Neuron (in vitro differentiated cells): ENCODE results near the gene CUL7.
A peak's percentile ranks its signal among the peaks of the same experiment; 100 is the strongest.

Experiments used
- H2AFZ ChIP-seq: one replicate; pipeline ENCODE4 v1.6.1; 2013; ENCODE audit warnings: low read depth, mild to moderate bottlenecking, inconsistent platforms, low read length, moderate library complexity
- H3K27me3 ChIP-seq: one replicate; pipeline ENCODE4 v1.6.1; 2013; ENCODE audit warnings: low read length; ENCODE audit not compliant: insufficient read depth
- H3K36me3 ChIP-seq: one replicate; pipeline ENCODE4 v1.6.1; 2013; ENCODE audit warnings: low read length; ENCODE audit not compliant: insufficient read depth
- H3K4me1 ChIP-seq: one replicate; pipeline ENCODE4 v1.6.1; 2013; ENCODE audit warnings: low read length; ENCODE audit not compliant: insufficient read depth
- H3K4me3 ChIP-seq: 2 replicates; pipeline ENCODE4 v1.5.1; 2013; ENCODE audit warnings: mild to moderate bottlenecking, low read length, moderate library complexity
- H3K9me3 ChIP-seq: one replicate; pipeline ENCODE4 v1.6.1; 2013; ENCODE audit warnings: low read length

The CUL7 gene

DNA sequence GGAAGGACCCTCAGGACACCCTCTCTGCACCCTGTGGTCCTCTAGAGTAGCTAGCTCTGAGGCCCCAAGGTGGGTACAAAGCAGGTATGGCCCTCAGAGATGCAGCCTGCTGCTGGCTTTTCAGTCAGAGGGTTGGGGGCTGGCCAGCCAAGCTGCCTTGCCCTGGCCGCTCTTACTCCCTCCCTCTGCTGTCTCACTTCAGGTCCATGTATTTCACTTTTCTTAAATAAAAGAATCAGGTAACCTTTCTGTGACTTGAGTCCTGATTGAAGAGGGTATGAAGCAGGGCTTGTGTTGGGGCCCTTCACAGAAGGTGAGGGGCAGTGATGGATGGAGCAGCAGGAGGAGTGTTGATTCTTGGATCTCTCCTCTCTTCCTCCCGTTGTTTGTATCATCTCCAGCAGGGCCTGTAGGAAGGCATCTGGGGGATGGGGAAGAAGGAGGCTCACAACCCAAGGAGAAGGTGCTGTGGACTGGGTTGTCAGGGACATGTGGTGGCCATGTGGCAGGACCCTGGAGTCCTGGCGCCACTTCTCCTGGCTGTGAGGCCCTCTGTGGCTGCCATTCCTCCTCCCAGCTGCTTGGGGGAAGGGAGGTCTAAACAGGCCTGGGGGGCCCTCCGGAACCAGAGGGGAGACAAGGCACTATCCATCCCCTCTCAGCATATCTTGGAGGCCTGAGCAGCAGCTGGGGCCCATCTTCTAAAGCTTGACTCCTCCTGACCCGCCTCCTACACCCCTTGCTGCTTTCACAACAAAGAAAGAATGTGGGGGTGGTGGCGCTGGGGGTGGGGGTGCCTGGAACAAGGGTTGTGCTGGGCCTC is 21.4 kb upstream of the CUL7 start:
- Histone ChIP-seq H3K4me3 (peak overlapping the region; percentile 55), H3K36me3 (peaks cover 11% of the 10 kb centered on the region), H3K27me3 (no peaks in the 10 kb centered on the region)

DNA sequence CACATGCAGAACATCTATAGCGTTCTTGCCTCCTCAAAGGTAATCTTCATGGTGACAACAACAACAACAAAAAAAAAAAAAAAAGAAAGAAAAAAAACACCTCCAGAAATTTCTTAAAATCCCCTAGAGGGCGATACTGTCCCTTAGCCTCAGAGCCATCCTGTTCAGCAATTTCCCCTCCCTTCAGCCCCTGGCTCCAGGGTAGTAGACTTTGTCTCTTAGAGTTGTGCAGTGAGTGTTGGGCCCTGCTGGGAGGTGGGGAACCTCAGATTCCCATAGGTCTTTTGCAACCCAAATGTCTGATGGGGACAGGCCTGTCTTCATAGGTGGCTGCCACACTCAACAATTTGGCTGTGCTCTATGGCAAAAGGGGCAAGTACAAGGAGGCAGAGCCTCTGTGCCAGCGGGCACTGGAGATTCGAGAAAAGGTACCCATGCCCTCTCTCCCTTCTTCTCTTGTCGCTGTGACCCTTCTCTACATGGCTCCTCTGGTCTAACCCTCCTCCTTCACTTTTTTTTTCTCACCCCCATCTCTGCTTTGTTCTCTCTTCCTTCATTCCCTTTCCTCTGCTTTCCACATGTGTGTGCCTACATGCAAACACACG is 16.5 kb upstream of the CUL7 start:
- H3K4me1 ChIP-seq = peaks cover 3% of the 10 kb centered on the region
- H3K36me3 ChIP-seq = peaks cover 20% of the 10 kb centered on the region
- no peak overlapping the region for H2AFZ ChIP-seq
- no peaks in the 10 kb centered on the region for H3K27me3 ChIP-seq
- H3K4me3 ChIP-seq = no peak overlapping the region
- no peaks in the 10 kb centered on the region for H3K9me3 ChIP-seq

More for the DNA sequence above, 21.4 kb upstream of the CUL7 start:
- Histone ChIP-seq H3K4me1 (peaks cover 24% of the 10 kb centered on the region), H3K9me3 (no peaks in the 10 kb centered on the region), H2AFZ (no peak overlapping the region)

GRCh38 chr6:43062818-43063217 is 9.2 kb upstream of the CUL7 start:
- Histone ChIP-seq H3K27me3 (no peaks in the 10 kb centered on the region), H3K4me3 (no peak overlapping the region), H3K36me3 (peaks cover 18% of the 10 kb centered on the region), H3K4me1 (peaks cover 16% of the 10 kb centered on the region), H3K9me3 (no peaks in the 10 kb centered on the region), H2AFZ (no peak overlapping the region)

- H3K27me3 ChIP-seq = no peaks in the 10 kb centered on the region
- no peak overlapping the region for H2AFZ ChIP-seq
- H3K36me3 ChIP-seq = peaks cover 21% of the 10 kb centered on the region
- no peaks in the 10 kb centered on the region for H3K9me3 ChIP-seq
- H3K4me3 ChIP-seq = no peak overlapping the region
- H3K4me1 ChIP-seq = peaks cover 16% of the 10 kb centered on the region
Observed at GRCh38 chr6:43061861-43062260, 8.2 kb upstream of the CUL7 start.

DNA sequence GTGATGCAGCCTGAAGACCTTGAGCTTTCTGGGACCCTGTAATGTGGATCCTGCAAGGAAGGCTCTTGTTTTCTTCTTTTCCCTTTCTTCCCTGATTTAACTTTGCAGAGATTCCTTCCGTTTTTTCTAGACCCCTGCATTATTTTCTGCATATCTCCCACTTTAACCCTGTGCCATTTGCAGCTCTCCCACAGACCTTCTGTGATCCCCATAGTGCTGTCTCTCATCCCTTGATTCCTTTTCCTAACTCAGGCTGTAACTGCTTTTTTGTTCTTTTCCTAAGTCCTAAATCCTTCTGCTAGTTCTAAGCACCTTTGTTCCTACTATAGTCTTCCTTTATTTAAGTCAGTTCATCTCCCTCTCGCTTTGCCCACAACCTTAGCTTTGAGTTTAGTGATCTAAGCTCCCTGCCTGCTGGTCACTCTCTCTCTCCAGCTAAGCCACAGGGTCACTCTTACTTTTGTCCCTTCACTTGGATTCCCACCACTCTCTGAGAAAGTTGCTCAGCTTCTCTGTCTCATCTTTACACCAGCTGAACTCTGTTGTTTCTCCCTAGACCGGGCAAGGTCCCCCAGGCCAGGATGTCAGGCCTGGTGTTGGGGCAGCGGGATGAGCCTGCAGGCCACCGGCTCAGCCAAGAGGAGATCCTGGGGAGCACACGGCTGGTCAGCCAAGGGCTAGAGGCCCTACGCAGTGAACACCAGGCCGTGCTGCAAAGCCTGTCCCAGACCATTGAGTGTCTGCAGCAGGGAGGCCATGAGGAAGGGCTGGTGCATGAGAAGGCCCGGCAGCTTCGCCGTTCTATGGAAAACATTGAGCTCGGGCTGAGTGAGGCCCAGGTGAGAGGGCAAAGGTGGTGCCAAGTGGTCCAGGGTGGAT is 7.3 kb upstream of the CUL7 start:
- peak overlapping the region; percentile 81 for H3K4me3 ChIP-seq
- peaks cover 21% of the 10 kb centered on the region for H3K36me3 ChIP-seq
- H3K4me1 ChIP-seq = peaks cover 16% of the 10 kb centered on the region
- no peak overlapping the region for H2AFZ ChIP-seq
- no peaks in the 10 kb centered on the region for H3K9me3 ChIP-seq
- no peaks in the 10 kb centered on the region for H3K27me3 ChIP-seq

- peak overlapping the region; percentile 35 for H2AFZ ChIP-seq
- H3K36me3 ChIP-seq = peaks cover 20% of the 10 kb centered on the region
- H3K9me3 ChIP-seq = no peaks in the 10 kb centered on the region
- peak overlapping the region; percentile 81 for H3K4me3 ChIP-seq
- no peaks in the 10 kb centered on the region for H3K27me3 ChIP-seq
- H3K4me1 ChIP-seq = peaks cover 16% of the 10 kb centered on the region
Observed at GRCh38 chr6:43060034-43060754, 6.5 kb upstream of the CUL7 start.

- Histone ChIP-seq H3K27me3 (no peaks in the 10 kb centered on the region), H2AFZ (peak within 1 kb of the TSS; percentile 35), H3K36me3 (peaks cover 17% of the 10 kb centered on the region), H3K9me3 (no peaks in the 10 kb centered on the region), H3K4me3 (peak within 1 kb of the TSS; percentile 81), H3K4me1 (peaks cover 19% of the 10 kb centered on the region)
Observed at GRCh38 chr6:43059168-43060033, 5.8 kb upstream of the CUL7 start, which contains the start of the genes KLC4 and MRPL2. KLC4 (plus strand) TSS chr6:43059631; CDS start chr6:43061336, 1,705 bp downstream. MRPL2 (minus strand) TSS chr6:43059434; CDS start chr6:43059381, 53 bp downstream.

DNA sequence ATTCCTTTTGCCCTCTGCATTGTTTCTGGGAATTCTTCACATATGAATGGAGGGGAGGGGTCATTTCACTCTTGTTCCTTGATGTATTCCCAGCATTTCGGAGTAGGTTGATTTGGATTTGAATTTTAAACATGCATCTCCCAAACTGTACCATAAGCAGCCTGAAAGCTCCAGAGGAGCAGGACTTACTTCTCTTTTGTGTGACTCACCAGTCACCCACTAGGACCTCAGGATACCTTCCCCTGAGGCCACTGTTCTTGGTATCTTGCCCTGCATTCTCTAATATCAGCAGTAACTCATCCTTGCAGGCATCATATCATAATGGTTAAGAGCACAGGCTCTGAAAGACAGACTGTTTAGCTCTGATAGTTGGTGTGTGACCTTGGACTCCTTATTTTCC is 4.9 kb upstream of the CUL7 start:
- H3K4me1 ChIP-seq = peaks cover 23% of the 10 kb centered on the region
- no peak overlapping the region for H2AFZ ChIP-seq
- H3K27me3 ChIP-seq = no peaks in the 10 kb centered on the region
- H3K9me3 ChIP-seq = no peaks in the 10 kb centered on the region
- peaks cover 14% of the 10 kb centered on the region for H3K36me3 ChIP-seq
- peak overlapping the region; percentile 81 for H3K4me3 ChIP-seq

GRCh38 chr6:43055966-43056365 is 2.3 kb upstream of the CUL7 start:
- Histone ChIP-seq H3K4me3 (no peak overlapping the region), H3K27me3 (no peaks in the 10 kb centered on the region), H2AFZ (no peak overlapping the region), H3K4me1 (peaks cover 29% of the 10 kb centered on the region), H3K36me3 (peaks cover 20% of the 10 kb centered on the region), H3K9me3 (no peaks in the 10 kb centered on the region)

- Histone ChIP-seq H3K9me3 (no peaks in the 10 kb centered on the region), H3K4me1 (peaks cover 21% of the 10 kb centered on the region), H3K36me3 (peaks cover 33% of the 10 kb centered on the region), H3K4me3 (peak overlapping the region; percentile 56), H3K27me3 (no peaks in the 10 kb centered on the region), H2AFZ (no peak overlapping the region)
Observed at GRCh38 chr6:43054206-43054943, 724 bp upstream of the CUL7 start.

DNA sequence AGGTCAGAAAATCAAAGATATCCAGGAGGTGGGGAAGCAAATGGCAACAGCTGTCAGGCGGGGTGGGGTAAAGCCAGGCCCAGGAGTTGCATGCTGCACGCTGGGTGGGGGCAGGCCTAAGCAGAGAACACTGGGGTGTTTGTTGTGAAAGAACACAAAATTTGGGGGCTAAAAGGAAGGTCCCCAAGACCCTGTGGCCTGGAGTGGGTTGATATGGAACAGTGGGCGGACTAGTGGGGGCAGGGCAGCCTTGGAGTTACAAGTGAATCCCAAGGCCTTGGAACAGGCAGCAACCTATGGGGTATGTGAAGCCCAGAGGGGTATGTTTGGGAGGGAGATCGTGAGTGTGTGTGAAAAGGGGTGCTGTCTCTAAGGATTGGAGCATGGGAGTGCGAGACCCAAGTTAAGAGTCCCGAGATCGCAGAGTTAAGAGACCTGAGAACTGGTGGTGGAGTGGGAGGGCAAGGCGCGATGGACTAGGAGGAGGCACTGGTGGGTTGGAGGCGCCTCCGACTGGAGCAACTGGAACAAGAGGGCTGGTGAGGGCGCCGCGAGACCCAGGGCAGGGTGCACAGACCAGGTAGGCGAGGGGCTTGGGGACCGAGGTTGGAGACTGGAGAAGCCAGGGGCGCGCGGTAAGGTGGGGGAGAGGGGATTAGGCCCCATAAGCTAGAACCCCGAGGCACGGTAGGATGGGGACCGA is 658 bp downstream of the CUL7 start:
- Histone ChIP-seq H3K36me3 (peaks cover 41% of the 10 kb centered on the region), H3K9me3 (no peaks in the 10 kb centered on the region), H2AFZ (no peak overlapping the region), H3K27me3 (no peaks in the 10 kb centered on the region), H3K4me3 (peak overlapping the region; percentile 56), H3K4me1 (peaks cover 14% of the 10 kb centered on the region)
